Prostate gland (tissue), 2 donors: ENCODE measurements around the gene IL22RA1.

Experiments
- POLR2A ChIP-seq: fragments of 450-650 bp; IDR thresholded peaks from one replicate; pipeline ENCODE4 v1.6.1; 2016; ENCODE audit warnings: antibody characterized with exemption, mild to moderate bottlenecking
- POLR2AphosphoS5 ChIP-seq: sonication (generic); formaldehyde crosslinking; IDR thresholded peaks from one replicate; pipeline ENCODE4 v1.6.1; 2017; ENCODE audit warnings: antibody characterized with exemption
- TF ChIP-seq, protein P1 (sequence below), 4 experiments: fragments of 200-600 bp in 2 of 4; fragments of 450-650 bp in 2 of 4; sonication (generic) in 2 of 4; IDR thresholded peaks; 1 replicate in 3 of 4; 2 replicates in 1 of 4; pipeline ENCODE4 v1.5.1; 2016 to 2019; ENCODE audit warnings: antibody characterized with exemption in 4 of 4, mild to moderate bottlenecking in 2 of 4, moderate library complexity in 2 of 4

DNA sequence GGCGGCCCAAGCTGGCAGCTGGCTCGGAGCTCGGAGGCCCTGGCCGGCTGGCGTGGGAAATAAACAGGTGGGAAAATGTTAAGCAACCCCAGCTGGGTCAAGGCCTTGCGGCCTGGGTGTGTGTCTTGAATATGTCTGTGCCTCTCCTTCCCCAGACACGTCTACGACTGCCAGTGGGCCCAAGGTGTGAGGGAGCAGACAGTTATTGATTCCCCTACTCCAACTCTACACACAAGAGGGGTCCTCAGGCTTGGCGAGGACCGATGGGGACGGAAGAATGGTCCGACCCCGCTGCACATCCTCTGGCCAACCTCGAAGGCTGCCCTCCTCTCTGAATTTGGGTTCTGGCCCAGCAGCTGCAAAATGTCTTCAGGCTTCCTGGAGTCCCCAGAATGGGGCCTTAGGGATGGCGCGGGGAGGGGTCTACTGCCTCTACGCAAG is 2.2 kb downstream of the IL22RA1 start:
- TF ChIP-seq POLR2A (no peak), POLR2AphosphoS5 (no peak)
- TF ChIP-seq, protein P1, sequence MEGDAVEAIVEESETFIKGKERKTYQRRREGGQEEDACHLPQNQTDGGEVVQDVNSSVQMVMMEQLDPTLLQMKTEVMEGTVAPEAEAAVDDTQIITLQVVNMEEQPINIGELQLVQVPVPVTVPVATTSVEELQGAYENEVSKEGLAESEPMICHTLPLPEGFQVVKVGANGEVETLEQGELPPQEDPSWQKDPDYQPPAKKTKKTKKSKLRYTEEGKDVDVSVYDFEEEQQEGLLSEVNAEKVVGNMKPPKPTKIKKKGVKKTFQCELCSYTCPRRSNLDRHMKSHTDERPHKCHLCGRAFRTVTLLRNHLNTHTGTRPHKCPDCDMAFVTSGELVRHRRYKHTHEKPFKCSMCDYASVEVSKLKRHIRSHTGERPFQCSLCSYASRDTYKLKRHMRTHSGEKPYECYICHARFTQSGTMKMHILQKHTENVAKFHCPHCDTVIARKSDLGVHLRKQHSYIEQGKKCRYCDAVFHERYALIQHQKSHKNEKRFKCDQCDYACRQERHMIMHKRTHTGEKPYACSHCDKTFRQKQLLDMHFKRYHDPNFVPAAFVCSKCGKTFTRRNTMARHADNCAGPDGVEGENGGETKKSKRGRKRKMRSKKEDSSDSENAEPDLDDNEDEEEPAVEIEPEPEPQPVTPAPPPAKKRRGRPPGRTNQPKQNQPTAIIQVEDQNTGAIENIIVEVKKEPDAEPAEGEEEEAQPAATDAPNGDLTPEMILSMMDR (IDR thresholded peaks at IDR 0.05) = no peak
